SK-N-SH (cell line): Measurements from ENCODE around the gene SLC23A3. TPM values are rescaled to one million over a fixed set of nuclear protein-coding genes. Genes with fewer than 3 reads are reported as not detected.

ENCODE experiments used
- CTCF ChIA-PET: fragments of 300-600, 350-600 bp; formaldehyde crosslinking; extraction: SDS; loops from one replicate; lab custom pipeline; 2021; lab: Yijun Ruan, JAX
- POLR2A ChIA-PET: fragments of 350-600 bp; sonication (Branson Sonifier 250); formaldehyde crosslinking; extraction: SDS; loops from one replicate; lab custom pipeline; 2020; ENCODE audit warnings: antibody characterized with exemption, inconsistent platforms; lab: Yijun Ruan, JAX
- DNase-seq: peaks from one replicate; pipeline ENCODE4 v3.0.0; 2012
- H2AFZ ChIP-seq: fragments of 200-600 bp; sonication (generic); 2 replicates; pipeline ENCODE4 v1.8.1; 2016; ENCODE audit warnings: antibody characterized with exemption, mild to moderate bottlenecking, low read depth
- H3F3A ChIP-seq: fragments of 200-600 bp; sonication (generic); replicated peaks from 2 replicates; pipeline ENCODE3; 2016; ENCODE audit warnings: antibody characterized with exemption, mild to moderate bottlenecking; ENCODE audit not compliant: insufficient read depth
- H3K27ac ChIP-seq, 2 experiments: fragments of 200-500 bp in 1 of 2; fragments of 200-600 bp in 1 of 2; sonication (Bioruptor generic) in 1 of 2; sonication (generic), shearing (Covaris generic) in 1 of 2; 2 replicates each; pipeline versions ENCODE4 v1.5.1 to v1.6.1; 2014 to 2016; ENCODE audit warnings: low read depth in 2 of 2, inconsistent platforms in 1 of 2, low read length in 1 of 2, mild to moderate bottlenecking in 1 of 2, mixed read lengths in 1 of 2
- H3K27me3 ChIP-seq: fragments of 200-600 bp; sonication (generic), shearing (Covaris generic); 2 replicates; pipeline ENCODE4 v1.6.1; 2016; ENCODE audit warnings: mixed run types; ENCODE audit not compliant: insufficient read depth
- H3K36me3 ChIP-seq, 2 experiments: fragments of 200-500 bp in 1 of 2; fragments of 200-600 bp in 1 of 2; sonication (Bioruptor generic) in 1 of 2; sonication (generic) in 1 of 2; replicated peaks in 1 of 2; 2 replicates each; pipeline versions ENCODE3 to v1.5.1; 2014 to 2016; ENCODE audit warnings: low read length in 1 of 2, mild to moderate bottlenecking in 1 of 2; ENCODE audit not compliant: insufficient read depth in 2 of 2, control insufficient read depth in 1 of 2
- H3K4me1 ChIP-seq, 2 experiments: fragments of 200-500 bp in 1 of 2; fragments of 200-600 bp in 1 of 2; sonication (Bioruptor generic) in 1 of 2; sonication (generic), shearing (Covaris generic) in 1 of 2; 2 replicates each; pipeline versions ENCODE4 v1.5.1 to v1.6.1; 2014 to 2016; ENCODE audit warnings: low read depth in 1 of 2, low read length in 1 of 2, mixed run types in 1 of 2; ENCODE audit not compliant: insufficient read depth in 2 of 2, control insufficient read depth in 1 of 2
- H3K4me2 ChIP-seq: fragments of 200-600 bp; sonication (generic), shearing (Covaris generic); 2 replicates; pipeline ENCODE4 v1.6.1; 2017; ENCODE audit warnings: mixed run types
- H3K4me3 ChIP-seq, 2 experiments: fragments of 200-500 bp in 1 of 2; fragments of 200-600 bp in 1 of 2; sonication (Bioruptor generic) in 1 of 2; sonication (generic), shearing (Covaris generic) in 1 of 2; 2 replicates each; pipeline versions ENCODE4 v1.5.1 to v1.8.1; 2014 to 2016; ENCODE audit warnings: low read depth in 2 of 2, inconsistent platforms in 1 of 2, low read length in 1 of 2, mild to moderate bottlenecking in 1 of 2, mixed read lengths in 1 of 2, moderate library complexity in 1 of 2
- H3K79me2 ChIP-seq: fragments of 200-600 bp; sonication (generic); 2 replicates; pipeline ENCODE4 v1.8.1; 2017; ENCODE audit warnings: mild to moderate bottlenecking; ENCODE audit not compliant: insufficient read depth
- H3K9ac ChIP-seq: fragments of 200-600 bp; sonication (generic); 2 replicates; pipeline ENCODE4 v1.6.1; 2017; ENCODE audit warnings: mixed run types
- H3K9me2 ChIP-seq: fragments of 200-600 bp; sonication (generic); 2 replicates; pipeline ENCODE4 v1.6.1; 2017; ENCODE audit warnings: mixed run types
- H3K9me3 ChIP-seq: fragments of 200-600 bp; sonication (generic); 2 replicates; pipeline ENCODE4 v1.6.1; 2017; ENCODE audit warnings: mixed run types, mild to moderate bottlenecking, moderate library complexity
- H4K20me1 ChIP-seq: fragments of 200-600 bp; sonication (generic); 2 replicates; pipeline ENCODE4 v1.6.1; 2017; ENCODE audit warnings: mild to moderate bottlenecking, mixed run types; ENCODE audit not compliant: insufficient read depth
- CTCF ChIP-seq: fragments of 200-600 bp; sonication (generic); IDR thresholded peaks from 2 replicates; pipeline ENCODE4 v1.6.1; 2017; ENCODE audit warnings: antibody characterized with exemption, mild to moderate bottlenecking, moderate library complexity
- ELF1 ChIP-seq: IDR thresholded peaks from 2 replicates; pipeline ENCODE4 v1.4.0; 2012
- EP300 ChIP-seq, 2 experiments: IDR thresholded peaks; 2 replicates each; pipeline versions ENCODE4 v1.4.0 to v1.6.1; 2012; ENCODE audit warnings: borderline replicate concordance in 1 of 2, low read depth in 1 of 2, low read length in 1 of 2
- EZH2phosphoT487 ChIP-seq: fragments of 200-600 bp; sonication (generic); IDR thresholded peaks from 2 replicates; pipeline ENCODE4 v1.6.1; 2017; ENCODE audit warnings: low read depth, mixed run types, mild to moderate bottlenecking, antibody characterized with exemption, moderate library complexity, borderline replicate concordance
- FOSL2 ChIP-seq: IDR thresholded peaks from 2 replicates; pipeline ENCODE4 v1.4.0; 2012; ENCODE audit warnings: low read depth, mild to moderate bottlenecking, moderate library complexity, borderline replicate concordance
- FOXJ3 ChIP-seq: sonication (generic); formaldehyde crosslinking; IDR thresholded peaks from 2 replicates; pipeline ENCODE4 v1.5.1; 2020; ENCODE audit warnings: mild to moderate bottlenecking, missing genetic modification reagents
- FOXM1 ChIP-seq: IDR thresholded peaks from 2 replicates; pipeline ENCODE4 v1.4.0; 2012; ENCODE audit warnings: low read depth, mild to moderate bottlenecking
- GABPA ChIP-seq: IDR thresholded peaks from 2 replicates; pipeline ENCODE4 v1.4.0; 2012; ENCODE audit warnings: low read depth, mild to moderate bottlenecking
- GATA2 ChIP-seq: sonication (generic); formaldehyde crosslinking; IDR thresholded peaks from 2 replicates; pipeline ENCODE4 v1.5.0; 2020; ENCODE audit warnings: mild to moderate bottlenecking, missing genetic modification reagents
- JUND ChIP-seq: IDR thresholded peaks from 2 replicates; pipeline ENCODE4 v1.4.0; 2012
- MAX ChIP-seq: IDR thresholded peaks from 2 replicates; pipeline ENCODE4 v1.4.0; 2012; ENCODE audit warnings: low read depth
- MEF2A ChIP-seq: IDR thresholded peaks from 2 replicates; pipeline ENCODE4 v1.4.0; 2012; ENCODE audit warnings: low read depth, borderline replicate concordance
- NFIC ChIP-seq: IDR thresholded peaks from 2 replicates; pipeline ENCODE4 v1.4.0; 2012; ENCODE audit warnings: borderline replicate concordance
- NRF1 ChIP-seq: IDR thresholded peaks from 2 replicates; pipeline ENCODE4 v1.6.1; 2012; ENCODE audit warnings: low read depth, mild to moderate bottlenecking, low read length
- RAD21 ChIP-seq: IDR thresholded peaks from 2 replicates; pipeline ENCODE4 v1.6.1; 2012; ENCODE audit warnings: mild to moderate bottlenecking, low read length
- RCOR1 ChIP-seq: fragments of 150-350 bp; IDR thresholded peaks from 2 replicates; pipeline ENCODE4 v1.6.1; 2017; ENCODE audit warnings: antibody characterized with exemption, low read length
- RFX5 ChIP-seq: IDR thresholded peaks from 2 replicates; pipeline ENCODE4 v1.6.1; 2012; ENCODE audit warnings: mild to moderate bottlenecking, improper control_type of control experiment, low read length
- SMC3 ChIP-seq: IDR thresholded peaks from 2 replicates; pipeline ENCODE4 v1.6.1; 2012; ENCODE audit warnings: low read depth, low read length, improper control_type of control experiment
- TAF1 ChIP-seq: IDR thresholded peaks from 2 replicates; pipeline ENCODE4 v1.6.1; 2012; ENCODE audit warnings: low read depth, mild to moderate bottlenecking, low read length, moderate library complexity, borderline replicate concordance
- TCF12 ChIP-seq: IDR thresholded peaks from 2 replicates; pipeline ENCODE4 v1.4.0; 2012
- USF1 ChIP-seq: IDR thresholded peaks from 2 replicates; pipeline ENCODE4 v1.4.0; 2012; ENCODE audit warnings: low read depth, borderline replicate concordance
- YY1 ChIP-seq: IDR thresholded peaks from 2 replicates; pipeline ENCODE4 v1.4.0; 2012; ENCODE audit warnings: low read depth, mild to moderate bottlenecking
- ZBTB33 ChIP-seq: IDR thresholded peaks from 2 replicates; pipeline ENCODE4 v1.4.0; 2012; ENCODE audit warnings: low read depth, borderline replicate concordance
- WGBS: methylation state at CpG from one replicate; pipeline ENCODE4 v1.1.6; 2017; ENCODE audit warnings: low lambda C conversion rate; 5-methylcytosine and 5-hydroxymethylcytosine counted together
- polyA plus RNA-seq, 3 experiments: library from polyadenylated mRNA; depleted of rRNA; stranded (reverse); fragments of >200 nt; gene quantifications; 2 replicates each; pipeline ENCODE4 v1.2.3, GENCODE V29; 2012
- TF ChIP-seq, protein P1 (sequence below): fragments of 150-350 bp; IDR thresholded peaks from 2 replicates; pipeline ENCODE4 v1.6.1; 2016; ENCODE audit warnings: mild to moderate bottlenecking, low read depth, low read length
- TF ChIP-seq, protein P2 (sequence below): IDR thresholded peaks from 2 replicates; pipeline ENCODE4; 2012
- TF ChIP-seq, protein P3 (sequence below): fragments of 150-350 bp; IDR thresholded peaks from 2 replicates; pipeline ENCODE4 v1.6.1; 2017; ENCODE audit warnings: antibody characterized with exemption, low read length, low read depth, borderline replicate concordance

The SLC23A3 gene
- polyA plus RNA-seq, 1 of the 3 experiments (the other 2 are of a cell fraction) = 2.1 TPM

DNA sequence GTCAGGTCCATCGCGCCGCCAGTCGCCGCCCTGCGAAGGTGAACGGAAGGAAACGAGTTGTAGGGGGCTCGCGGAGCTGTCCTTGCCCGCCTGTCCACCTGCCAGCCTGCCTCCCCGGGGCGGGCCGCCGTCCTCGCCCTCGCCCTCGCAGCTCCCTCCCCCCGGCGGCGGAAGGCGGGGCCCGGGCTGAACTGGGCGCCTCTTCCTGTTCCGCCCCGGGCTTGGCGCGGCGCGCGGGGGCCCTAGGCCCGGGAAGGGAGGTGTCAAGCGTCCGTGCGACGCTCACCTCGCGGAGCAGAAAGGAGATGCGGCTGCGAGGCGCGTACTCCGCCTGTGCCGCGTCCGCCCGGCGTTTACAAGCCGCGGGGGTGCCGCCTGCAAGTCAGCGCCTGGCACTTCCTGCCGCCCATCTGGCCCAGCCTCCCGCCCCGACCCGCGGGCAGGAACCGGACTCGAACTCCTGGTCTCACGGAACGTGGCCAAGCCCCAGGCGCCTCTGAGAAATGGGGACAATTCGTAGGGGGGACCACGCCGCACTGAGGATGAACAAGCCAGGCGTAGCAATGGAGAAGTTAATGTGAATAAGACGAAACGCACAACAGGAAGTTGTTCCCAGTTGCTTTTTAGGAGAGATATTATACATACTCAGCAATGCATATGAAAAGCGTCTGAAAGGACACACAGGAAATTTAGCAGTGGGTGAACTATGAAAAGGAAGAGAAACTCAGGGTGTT lies 7.2 kb upstream of the SLC23A3 start, which contains the start of gene CNPPD1:
Gene CNPPD1 (minus strand): TSS at position 108 of the 734 bp plus-strand sequence. CDS start 97 bp downstream, at position 11.
- peaks cover 4% of the 10 kb centered on the region for H3F3A ChIP-seq
- H3K27me3 ChIP-seq = no peaks in the 10 kb centered on the region
- peaks cover 33 to 52% of the 10 kb centered on the region in 2 experiments for H3K36me3 ChIP-seq
- no peaks in the 10 kb centered on the region for H3K9me2 ChIP-seq
- peak within 1 kb of the TSS; percentile 80 to 89 for H3K4me3 ChIP-seq
- POLR2A ChIA-PET = interaction anchor here (0.6 to 2.3 kb wide), 13 partner anchors 13 to 307 kb away, joined by 3 to 13 read pairs (median 4); partner anchors contain the start of genes ABCB6, ANKZF1, ATG9A and DNAJB2
- H3K4me2 ChIP-seq = peak within 1 kb of the TSS; percentile 96
- CTCF ChIA-PET = interaction anchor here (0.6 to 8.7 kb wide), 14 partner anchors 11 to 279 kb away, joined by 3 to 104 read pairs (median 6); partner anchors contain the start of genes NHEJ1 and ZFAND2B
- peaks cover 0 to 17% of the 10 kb centered on the region in 2 experiments; a peak in 2 of 4 replicates for H3K4me1 ChIP-seq
- peak; percentile 92 for DNase-seq
- H2AFZ ChIP-seq = peak within 1 kb of the TSS; percentile 91
- no peaks in the 10 kb centered on the region for H3K9me3 ChIP-seq
- peak within 1 kb of the TSS; percentile 77 for H3K9ac ChIP-seq
- H4K20me1 ChIP-seq = peaks cover 10% of the 10 kb centered on the region
- WGBS = 2% methylated on average over 36 of the region's 69 CpGs
- H3K79me2 ChIP-seq = peaks cover 38% of the 10 kb centered on the region
- peak within 1 kb of the TSS; percentile 95 to 97 for H3K27ac ChIP-seq
- TF ChIP-seq RCOR1 (no peak), TAF1 (peak; percentile 49; the same call in 1 of the 2 replicates), TCF12 (no peak), MAX (peak; percentile 67), ELF1 (peak; percentile 79; the same call in 1 of the 2 replicates), YY1 (no peak), FOSL2 (no peak), FOXM1 (no peak), RFX5 (no peak), RAD21 (no peak), ZBTB33 (no peak), GATA2 (CRISPR knock-in tag) (no peak), NFIC (no peak), MEF2A (no peak), EP300 (IDR thresholded peaks at IDR 0.05; ENCODE audit: borderline replicate concordance in 1 of 2, low read depth in 1 of 2, low read length in 1 of 2) (no peak), SMC3 (no peak), JUND (no peak), EZH2phosphoT487 (no peak), NRF1 (no peak), FOXJ3 (CRISPR knock-in tag) (0 out of 2 replicates have a peak, but pooled peaks have one; percentile 5), GABPA (peak; percentile 79), CTCF (no peak), USF1 (peak; percentile 29; the same call in 1 of the 2 replicates)
- TF ChIP-seq, protein P1, sequence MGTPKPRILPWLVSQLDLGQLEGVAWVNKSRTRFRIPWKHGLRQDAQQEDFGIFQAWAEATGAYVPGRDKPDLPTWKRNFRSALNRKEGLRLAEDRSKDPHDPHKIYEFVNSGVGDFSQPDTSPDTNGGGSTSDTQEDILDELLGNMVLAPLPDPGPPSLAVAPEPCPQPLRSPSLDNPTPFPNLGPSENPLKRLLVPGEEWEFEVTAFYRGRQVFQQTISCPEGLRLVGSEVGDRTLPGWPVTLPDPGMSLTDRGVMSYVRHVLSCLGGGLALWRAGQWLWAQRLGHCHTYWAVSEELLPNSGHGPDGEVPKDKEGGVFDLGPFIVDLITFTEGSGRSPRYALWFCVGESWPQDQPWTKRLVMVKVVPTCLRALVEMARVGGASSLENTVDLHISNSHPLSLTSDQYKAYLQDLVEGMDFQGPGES = no peak
- TF ChIP-seq, protein P2, sequence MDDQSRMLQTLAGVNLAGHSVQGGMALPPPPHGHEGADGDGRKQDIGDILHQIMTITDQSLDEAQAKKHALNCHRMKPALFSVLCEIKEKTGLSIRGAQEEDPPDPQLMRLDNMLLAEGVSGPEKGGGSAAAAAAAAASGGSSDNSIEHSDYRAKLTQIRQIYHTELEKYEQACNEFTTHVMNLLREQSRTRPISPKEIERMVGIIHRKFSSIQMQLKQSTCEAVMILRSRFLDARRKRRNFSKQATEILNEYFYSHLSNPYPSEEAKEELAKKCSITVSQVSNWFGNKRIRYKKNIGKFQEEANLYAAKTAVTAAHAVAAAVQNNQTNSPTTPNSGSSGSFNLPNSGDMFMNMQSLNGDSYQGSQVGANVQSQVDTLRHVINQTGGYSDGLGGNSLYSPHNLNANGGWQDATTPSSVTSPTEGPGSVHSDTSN = no peak
- TF ChIP-seq, protein P3, sequence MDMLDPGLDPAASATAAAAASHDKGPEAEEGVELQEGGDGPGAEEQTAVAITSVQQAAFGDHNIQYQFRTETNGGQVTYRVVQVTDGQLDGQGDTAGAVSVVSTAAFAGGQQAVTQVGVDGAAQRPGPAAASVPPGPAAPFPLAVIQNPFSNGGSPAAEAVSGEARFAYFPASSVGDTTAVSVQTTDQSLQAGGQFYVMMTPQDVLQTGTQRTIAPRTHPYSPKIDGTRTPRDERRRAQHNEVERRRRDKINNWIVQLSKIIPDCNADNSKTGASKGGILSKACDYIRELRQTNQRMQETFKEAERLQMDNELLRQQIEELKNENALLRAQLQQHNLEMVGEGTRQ = no peak
